Activated CD4-positive, alpha-beta T cell treated with anti-CD3 and anti-CD28 coated beads for 36 hours (primary cell): ENCODE results near the gene LRRC8D. TPM values are rescaled to one million over a fixed set of nuclear protein-coding genes. Genes with fewer than 3 reads are reported as not detected.

Experiments used
- ATAC-seq: fragments of 200-7000 bp; cut with Tn5 transposase; one replicate; pipeline ENCODE4 v1.10.0; 2021; ENCODE audit warnings: mild to moderate bottlenecking, moderate library complexity
- CTCF ChIA-PET: fragments of 350-600 bp; sonication (Branson Sonifier 250); formaldehyde crosslinking; loops from one replicate; lab custom pipeline; 2021; ENCODE audit warnings: antibody characterized with exemption; lab: Charles Lee
- POLR2A ChIA-PET: fragments of 350-600 bp; sonication (Branson Sonifier 250); formaldehyde crosslinking; loops from one replicate; lab custom pipeline; 2021; ENCODE audit warnings: antibody characterized with exemption, inconsistent platforms; lab: Charles Lee
- DNase-seq: peaks from one replicate; pipeline ENCODE4 v3.0.0-alpha.2; 2020
- H3K27ac Mint-ChIP-seq: one replicate; pipeline ENCODE4 v1.8.0; 2021; ENCODE audit warnings: mixed read lengths
- H3K27me3 Mint-ChIP-seq: one replicate; pipeline ENCODE4 v1.8.0; 2021; ENCODE audit warnings: mixed read lengths
- H3K36me3 Mint-ChIP-seq: one replicate; pipeline ENCODE4 v1.8.0; 2021; ENCODE audit warnings: low read depth, mixed read lengths
- H3K4me1 Mint-ChIP-seq: one replicate; pipeline ENCODE4 v1.8.0; 2021; ENCODE audit warnings: mixed read lengths
- H3K4me3 Mint-ChIP-seq: one replicate; pipeline ENCODE4 v1.8.0; 2021; ENCODE audit warnings: mild to moderate bottlenecking, moderate library complexity, mixed read lengths
- H3K9me3 Mint-ChIP-seq: one replicate; pipeline ENCODE4 v1.8.0; 2021; ENCODE audit warnings: low read depth, mixed read lengths
- intact Hi-C, 2 experiments: fragments of 100-400 bp; cut with DNase I in 1 of 2; cut with micrococcal nuclease in 1 of 2; formaldehyde crosslinking; loops; one replicate each; pipeline versions ENCODE4 v1.14.2 to v1.15.1; 2022 to 2024; cut with DNase I, micrococcal nuclease
- total RNA-seq, 2 experiments: library from RNA; stranded (reverse); gene quantifications; one replicate each; pipeline ENCODE4 v1.2.3, GENCODE V29; 2021

LRRC8D gene
- total RNA-seq, 2 experiments from 2014 or later = 24.3 to 30.0 TPM

GRCh38 chr1:89905395-89906058 lies 84.7 kb downstream of the LRRC8D start:
- ATAC-seq (no peak), DNase-seq (no peak)
- CTCF ChIA-PET = interaction anchor here (1.0 to 1.9 kb wide), 5 partner anchors 13 to 125 kb away, joined by 3 to 8 read pairs (median 4); no protein-coding TSS in a partner anchor
- POLR2A ChIA-PET = no interaction called here
- H3K27me3 Mint-ChIP-seq = no peaks in the 10 kb centered on the region
- no peaks in the 10 kb centered on the region for H3K9me3 Mint-ChIP-seq
- peak overlapping the region; percentile 31 for H3K27ac Mint-ChIP-seq
- H3K4me1 Mint-ChIP-seq = peaks cover 65% of the 10 kb centered on the region
- H3K36me3 Mint-ChIP-seq = peaks cover 20% of the 10 kb centered on the region
- intact Hi-C loops = loop anchor here in 1 of 2 experiments (5.0 kb wide), 1 partner anchor 63 kb away; no protein-coding TSS in a partner anchor
- H3K4me3 Mint-ChIP-seq = no peak overlapping the region

GRCh38 chr1:89906088-89906487 lies 85.3 kb downstream of the LRRC8D start:
- DNase-seq (no peak), ATAC-seq (no peak)
- Mint-ChIP-seq H3K27me3 (no peaks in the 10 kb centered on the region), H3K4me3 (no peak overlapping the region), H3K27ac (no peak overlapping the region), H3K4me1 (peaks cover 65% of the 10 kb centered on the region), H3K9me3 (no peaks in the 10 kb centered on the region), H3K36me3 (peaks cover 20% of the 10 kb centered on the region)
- intact Hi-C loops = loop anchor here in 1 of 2 experiments (5.0 kb wide), 1 partner anchor 64 kb away; no protein-coding TSS in a partner anchor
- POLR2A ChIA-PET = no interaction called here
- CTCF ChIA-PET = interaction anchor here (1.1 to 1.9 kb wide), 3 partner anchors 15 to 125 kb away, joined by 3 to 8 read pairs (median 5); no protein-coding TSS in a partner anchor

GRCh38 chr1:89907727-89908212 lies 86.9 kb downstream of the LRRC8D start:
- Mint-ChIP-seq H3K27me3 (no peaks in the 10 kb centered on the region), H3K36me3 (peaks cover 20% of the 10 kb centered on the region), H3K27ac (peak overlapping the region; percentile 79), H3K9me3 (no peaks in the 10 kb centered on the region), H3K4me3 (no peak overlapping the region), H3K4me1 (peaks cover 61% of the 10 kb centered on the region)
- intact Hi-C loops = loop anchor here in 1 of 2 experiments (5.0 kb wide), 1 partner anchor 65 kb away; no protein-coding TSS in a partner anchor
- ChIA-PET CTCF (interaction anchor here (1.3 kb wide), 1 partner anchor 12 kb away, joined by 3 read pairs; no protein-coding TSS in a partner anchor), POLR2A (interaction anchor here (0.7 kb wide), 1 partner anchor 54 kb away, joined by 3 read pairs; no protein-coding TSS in a partner anchor)
- DNase-seq = no peak
- peak; percentile 71 for ATAC-seq

DNA sequence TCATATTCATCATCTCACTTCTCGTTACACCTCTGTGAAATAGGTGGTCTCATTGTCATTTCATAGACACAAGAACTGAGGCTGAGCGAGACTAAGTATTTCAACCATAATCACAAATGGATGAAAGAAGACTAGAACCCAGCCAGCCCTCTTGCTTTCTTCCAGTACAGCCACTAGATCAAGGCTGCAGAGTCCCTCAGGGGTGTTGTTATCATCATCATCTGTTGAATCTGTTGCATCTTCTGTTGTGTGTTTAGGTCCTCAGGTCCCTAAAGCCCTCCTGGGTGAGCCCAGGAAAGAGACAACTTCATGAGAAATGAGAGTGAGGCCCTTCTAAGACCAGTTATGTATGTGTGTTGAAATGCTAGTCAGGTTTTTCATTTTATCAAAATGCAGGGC lies 87.4 kb downstream of the LRRC8D start:
- ATAC-seq (no peak), DNase-seq (no peak)
- ChIA-PET POLR2A (interaction anchor here (0.7 kb wide), 1 partner anchor 54 kb away, joined by 3 read pairs; no protein-coding TSS in a partner anchor), CTCF (interaction anchor here (1.2 to 1.3 kb wide), 3 partner anchors 12 to 33 kb away, joined by 3 to 7 read pairs (median 3); no protein-coding TSS in a partner anchor)
- Mint-ChIP-seq H3K36me3 (peaks cover 18% of the 10 kb centered on the region), H3K9me3 (no peaks in the 10 kb centered on the region), H3K4me3 (no peak overlapping the region), H3K27me3 (no peaks in the 10 kb centered on the region), H3K27ac (peak overlapping the region; percentile 79), H3K4me1 (peaks cover 59% of the 10 kb centered on the region)
- intact Hi-C loops = loop anchor here in 1 of 2 experiments (5.0 kb wide), 1 partner anchor 66 kb away; no protein-coding TSS in a partner anchor

DNA sequence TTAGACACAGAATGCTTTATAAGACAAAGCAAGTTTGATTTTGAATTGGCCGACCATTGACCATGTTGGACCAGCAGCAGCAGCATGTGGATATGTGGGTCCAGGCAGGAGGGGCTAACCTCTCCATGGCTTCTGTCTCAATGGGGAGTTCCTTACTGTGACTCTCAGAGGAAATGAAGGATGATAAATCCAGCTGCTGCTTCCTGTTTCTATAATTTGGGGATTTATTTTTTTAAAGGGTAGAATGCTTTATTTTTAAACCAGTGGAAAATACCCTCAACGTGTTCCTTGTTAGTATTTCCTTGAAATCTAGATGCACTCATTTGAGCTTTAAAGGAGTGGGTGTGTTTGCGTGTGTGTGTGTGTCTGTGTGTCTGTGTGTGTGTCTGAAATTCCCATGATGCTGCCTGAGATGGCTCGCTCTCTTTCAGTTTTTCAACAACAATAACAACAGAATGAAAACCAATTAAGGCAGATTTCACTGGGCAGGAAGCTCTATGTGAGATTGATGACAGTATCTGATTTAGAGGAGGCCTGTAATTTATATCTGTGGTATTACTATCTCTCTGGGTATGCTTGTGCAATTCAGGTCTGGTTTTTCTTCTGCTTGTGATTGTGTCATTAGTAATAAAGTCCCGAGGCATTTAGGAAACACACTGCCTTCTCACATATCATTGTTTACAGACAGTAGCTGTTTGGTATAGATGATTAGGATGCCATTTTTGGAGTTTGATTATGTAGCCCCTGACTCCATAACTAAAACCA lies 88.0 kb downstream of the LRRC8D start:
- Mint-ChIP-seq H3K4me3 (no peak overlapping the region), H3K4me1 (peaks cover 53% of the 10 kb centered on the region), H3K9me3 (no peaks in the 10 kb centered on the region), H3K27me3 (no peaks in the 10 kb centered on the region), H3K36me3 (peaks cover 17% of the 10 kb centered on the region), H3K27ac (peak overlapping the region; percentile 64)
- ATAC-seq (no peak), DNase-seq (no peak)
- CTCF ChIA-PET = interaction anchor here (0.7 to 1.3 kb wide), 4 partner anchors 11 to 40 kb away, joined by 3 to 7 read pairs (median 3); no protein-coding TSS in a partner anchor
- intact Hi-C loops = loop anchor here in 1 of 2 experiments (5.0 kb wide), 1 partner anchor 67 kb away; no protein-coding TSS in a partner anchor
- POLR2A ChIA-PET = no interaction called here

- Mint-ChIP-seq H3K4me3 (no peak overlapping the region), H3K4me1 (peaks cover 44% of the 10 kb centered on the region), H3K27ac (no peak overlapping the region), H3K27me3 (no peaks in the 10 kb centered on the region), H3K36me3 (peaks cover 17% of the 10 kb centered on the region), H3K9me3 (no peaks in the 10 kb centered on the region)
- ATAC-seq (no peak), DNase-seq (no peak)
- POLR2A ChIA-PET = interaction anchor here (0.6 kb wide), 1 partner anchor 97 kb away, joined by 6 read pairs; no protein-coding TSS in a partner anchor
- CTCF ChIA-PET = no interaction called here
- intact Hi-C loops = no loop called here
Observed at GRCh38 chr1:89910268-89910667, 89.4 kb downstream of the LRRC8D start.

DNA sequence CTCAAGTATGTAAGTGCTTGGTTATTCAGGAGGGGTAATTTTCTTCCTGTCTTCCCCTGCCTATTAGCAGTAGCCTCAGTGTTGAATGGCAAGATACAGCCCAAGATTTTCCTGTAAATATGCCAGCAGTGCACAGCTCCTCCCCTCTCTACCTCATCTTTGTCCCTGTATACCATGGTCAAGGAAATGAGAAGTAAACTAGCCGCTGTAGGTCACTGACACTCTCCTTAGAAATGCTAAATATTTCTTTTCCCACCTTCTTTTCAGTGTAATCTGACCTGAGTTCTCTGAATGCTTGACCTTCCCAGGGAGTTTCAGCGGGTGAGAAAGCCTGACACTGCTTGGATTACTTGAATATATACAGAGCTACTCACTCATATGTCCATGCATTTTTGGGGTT lies 89.9 kb downstream of the LRRC8D start:
- Mint-ChIP-seq H3K4me3 (no peak overlapping the region), H3K27ac (no peak overlapping the region), H3K4me1 (peaks cover 40% of the 10 kb centered on the region), H3K27me3 (no peaks in the 10 kb centered on the region), H3K9me3 (no peaks in the 10 kb centered on the region), H3K36me3 (peaks cover 17% of the 10 kb centered on the region)
- DNase-seq (no peak), ATAC-seq (no peak)
- ChIA-PET POLR2A (no interaction called here), CTCF (interaction anchor here (0.6 kb wide), 1 partner anchor 93 kb away, joined by 3 read pairs; no protein-coding TSS in a partner anchor)
- intact Hi-C loops = no loop called here

DNA sequence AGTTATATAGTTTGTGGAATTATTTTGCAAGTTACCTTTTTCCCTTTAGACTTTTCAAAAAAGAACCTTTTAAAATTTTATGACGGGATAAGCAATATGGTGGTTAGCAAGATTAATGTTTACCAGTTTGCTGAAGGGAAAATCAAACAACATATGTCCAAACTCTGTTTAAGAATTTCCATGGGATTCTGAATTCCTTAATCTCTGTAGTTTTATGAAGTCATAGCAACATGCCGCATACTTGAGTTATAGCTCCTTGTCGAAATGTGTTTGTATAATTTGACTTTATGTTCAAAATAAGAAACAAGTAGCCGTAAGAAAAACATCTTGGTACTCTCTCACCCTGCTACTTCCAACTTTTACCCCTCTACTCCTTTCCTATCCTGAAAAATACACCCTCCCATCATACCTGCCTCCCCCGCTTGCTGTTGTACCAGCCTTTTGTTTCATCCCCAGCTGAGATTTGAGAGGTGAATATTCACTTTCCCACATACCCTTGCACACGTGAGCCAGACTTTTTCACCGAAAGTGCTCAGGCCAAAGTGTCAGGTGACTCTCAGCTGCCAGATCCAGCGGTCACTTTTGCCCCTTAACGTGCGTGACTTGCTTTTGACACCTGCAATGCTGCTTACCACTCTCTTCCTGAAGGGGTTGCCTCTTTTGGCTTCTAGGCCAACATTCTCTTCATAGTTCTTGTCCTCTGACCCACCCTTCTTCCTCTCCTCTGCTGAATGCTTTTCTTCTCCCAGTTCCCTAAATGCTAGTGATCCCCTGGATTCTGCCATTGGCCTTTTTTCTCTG lies 90.6 kb downstream of the LRRC8D start:
- ATAC-seq (no peak), DNase-seq (no peak)
- intact Hi-C loops = no loop called here
- Mint-ChIP-seq H3K27ac (no peak overlapping the region), H3K9me3 (no peaks in the 10 kb centered on the region), H3K27me3 (no peaks in the 10 kb centered on the region), H3K36me3 (peaks cover 16% of the 10 kb centered on the region), H3K4me3 (no peak overlapping the region), H3K4me1 (peaks cover 34% of the 10 kb centered on the region)
- ChIA-PET POLR2A (no interaction called here), CTCF (interaction anchor here (0.6 kb wide), 2 partner anchors 33 to 93 kb away, joined by 3 to 4 read pairs; no protein-coding TSS in a partner anchor)

GRCh38 chr1:89912073-89912472 lies 91.2 kb downstream of the LRRC8D start:
- H3K36me3 Mint-ChIP-seq = peaks cover 13% of the 10 kb centered on the region
- DNase-seq (no peak), ATAC-seq (no peak)
- peaks cover 27% of the 10 kb centered on the region for H3K4me1 Mint-ChIP-seq
- CTCF ChIA-PET = interaction anchor here (0.6 kb wide), 1 partner anchor 32 kb away, joined by 4 read pairs; no protein-coding TSS in a partner anchor
- no peaks in the 10 kb centered on the region for H3K27me3 Mint-ChIP-seq
- H3K9me3 Mint-ChIP-seq = no peaks in the 10 kb centered on the region
- H3K4me3 Mint-ChIP-seq = no peak overlapping the region
- H3K27ac Mint-ChIP-seq = no peak overlapping the region
- POLR2A ChIA-PET = no interaction called here
- intact Hi-C loops = no loop called here

GRCh38 chr1:89913353-89914095 lies 92.7 kb downstream of the LRRC8D start:
- H3K4me1 Mint-ChIP-seq = peaks cover 14% of the 10 kb centered on the region
- H3K4me3 Mint-ChIP-seq = no peak overlapping the region
- intact Hi-C loops = no loop called here
- ChIA-PET CTCF (no interaction called here), POLR2A (no interaction called here)
- H3K9me3 Mint-ChIP-seq = no peaks in the 10 kb centered on the region
- H3K36me3 Mint-ChIP-seq = peaks cover 9% of the 10 kb centered on the region
- no peak for DNase-seq
- H3K27me3 Mint-ChIP-seq = no peaks in the 10 kb centered on the region
- ATAC-seq = no peak
- peak overlapping the region; percentile 20 for H3K27ac Mint-ChIP-seq
